Measurements from ENCODE around the gene KANSL1.
"Not testable (repeated sequence)": the region's sequence is repeated elsewhere in the genome, so short reads cannot be mapped to it uniquely, and the experiment has no call there.

KANSL1 gene

DNA sequence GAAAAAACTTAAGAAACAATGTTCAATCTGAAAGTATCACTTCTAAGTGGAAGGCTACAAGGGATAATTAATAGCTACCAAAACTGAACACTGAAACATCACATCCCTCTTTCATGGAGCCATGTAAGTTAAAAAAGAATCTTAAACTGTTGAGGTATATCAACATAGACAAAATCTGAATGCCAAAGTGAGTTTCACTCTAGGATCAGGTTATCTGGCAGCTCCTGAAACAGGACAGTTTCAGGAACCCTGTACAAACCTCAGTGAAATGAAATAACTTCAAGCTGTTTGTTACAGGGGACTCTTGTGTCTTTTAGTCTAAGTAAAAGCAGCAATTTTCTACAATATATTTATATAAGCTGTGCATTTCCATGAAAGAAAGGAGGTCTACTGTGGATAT, 73.2 kb downstream of the KANSL1 start:
- no peak for FAIRE-seq
- no peak for DNase-seq (ENCODE audit: extremely low spot score, insufficient read length, low read depth)

GRCh38 chr17:46118964-46119363, 74.3 kb downstream of the KANSL1 start:
- no peak for DNase-seq (ENCODE audit: extremely low spot score, insufficient read length, low read depth)
- FAIRE-seq = no peak

DNA sequence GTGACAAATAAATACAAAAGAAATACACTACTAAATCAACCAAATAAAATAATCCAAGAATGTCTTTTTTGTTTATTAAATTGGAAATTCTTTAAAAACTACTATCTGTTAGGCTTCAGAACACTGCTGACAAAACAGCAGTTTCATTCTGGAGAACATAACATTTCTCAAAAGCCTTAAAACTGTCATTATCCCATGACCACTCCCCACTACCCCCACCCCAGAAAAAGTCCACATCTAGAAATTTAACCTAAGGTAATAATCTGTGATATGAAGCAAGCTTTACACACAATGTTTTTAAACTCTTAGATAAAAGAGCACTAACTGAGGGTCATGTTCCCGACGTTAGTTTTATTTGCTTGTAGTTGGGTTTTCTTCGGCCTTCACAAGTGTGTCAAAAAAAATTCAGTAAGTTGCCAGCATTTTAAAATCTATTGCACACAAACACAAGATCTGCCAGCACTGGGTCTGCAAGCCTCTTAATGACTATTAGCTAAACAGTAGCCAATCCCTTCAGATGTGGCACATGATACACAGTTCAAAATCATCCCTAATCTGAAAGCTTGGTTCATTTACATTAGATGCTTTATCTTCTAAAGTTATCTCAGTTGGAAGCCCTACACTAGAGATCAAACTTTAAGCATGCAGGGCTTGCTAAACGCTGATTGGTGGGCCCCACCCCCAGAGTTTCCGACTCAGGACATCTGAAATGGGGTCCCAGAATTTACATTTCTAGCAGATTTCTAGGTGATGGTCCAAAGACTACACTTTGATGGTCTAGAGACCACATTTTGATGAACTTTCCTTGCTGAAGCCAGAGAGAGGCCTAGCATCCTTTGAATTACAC, 75.2 kb downstream of the KANSL1 start:
- FAIRE-seq = no peak
- DNase-seq (ENCODE audit: extremely low spot score, insufficient read length, low read depth) = no peak

DNA sequence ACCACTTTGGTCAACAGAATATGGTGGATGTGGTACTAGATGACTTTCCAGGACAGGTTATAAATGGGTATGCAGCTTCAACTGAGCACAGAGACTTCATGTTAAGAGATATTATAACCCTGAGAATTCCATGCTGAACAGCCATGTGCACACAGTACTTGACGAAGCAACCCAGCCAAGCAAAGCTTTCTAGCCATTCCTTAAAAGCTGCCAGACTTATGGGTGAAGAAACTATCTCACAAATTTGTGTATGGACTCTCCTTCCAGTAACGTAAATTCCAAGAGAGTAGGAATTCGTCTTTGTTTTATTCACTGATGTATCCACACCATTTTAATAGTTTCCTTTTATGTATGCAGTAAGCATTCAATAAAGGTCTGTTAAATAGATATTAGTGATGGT, 76.1 kb downstream of the KANSL1 start:
- DNase-seq (ENCODE audit: extremely low spot score, insufficient read length, low read depth) (no peak), FAIRE-seq (no peak)

DNA sequence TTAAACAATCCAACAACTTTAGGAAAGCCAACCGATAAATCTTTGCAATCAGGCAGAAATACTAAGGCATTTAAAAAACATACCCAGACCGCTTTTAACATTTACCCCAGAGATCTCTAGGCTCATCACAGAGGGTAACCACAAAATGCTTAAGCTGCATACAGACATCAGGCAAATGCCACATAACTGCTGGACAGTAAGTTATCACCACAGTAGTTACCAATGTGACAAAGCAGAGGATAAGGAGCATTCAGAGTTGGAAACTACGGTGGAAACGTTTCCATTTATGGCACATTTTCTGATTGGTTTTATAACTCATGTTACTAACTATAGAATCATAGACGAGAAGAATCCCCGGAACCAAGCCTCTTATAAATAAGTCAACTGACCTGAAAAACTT, 77.5 kb downstream of the KANSL1 start:
- FAIRE-seq (no peak), DNase-seq (ENCODE audit: extremely low spot score, insufficient read length, low read depth) (no peak)

DNA sequence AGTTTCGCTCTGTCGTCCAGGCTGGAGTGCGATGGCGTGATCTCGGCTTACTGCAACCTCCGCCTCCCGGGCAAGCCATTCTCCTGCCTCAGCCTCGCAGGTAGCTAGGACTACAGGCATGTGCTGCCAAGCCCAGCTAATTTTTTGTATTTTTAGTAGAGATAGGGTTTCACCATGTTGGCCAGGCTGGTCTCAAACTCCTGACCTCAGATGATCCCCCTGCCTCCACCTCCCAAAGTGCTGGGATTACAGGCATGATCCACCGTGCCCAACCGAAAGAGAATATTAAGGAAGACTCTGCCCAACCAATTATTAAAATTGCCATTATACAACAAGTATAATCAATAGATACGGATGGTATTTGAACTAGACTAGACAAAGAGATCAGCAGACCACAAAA, 82.0 kb downstream of the KANSL1 start:
- not testable (repeated sequence) for DNase-seq (ENCODE audit: extremely low spot score, insufficient read length, low read depth); FAIRE-seq

DNA sequence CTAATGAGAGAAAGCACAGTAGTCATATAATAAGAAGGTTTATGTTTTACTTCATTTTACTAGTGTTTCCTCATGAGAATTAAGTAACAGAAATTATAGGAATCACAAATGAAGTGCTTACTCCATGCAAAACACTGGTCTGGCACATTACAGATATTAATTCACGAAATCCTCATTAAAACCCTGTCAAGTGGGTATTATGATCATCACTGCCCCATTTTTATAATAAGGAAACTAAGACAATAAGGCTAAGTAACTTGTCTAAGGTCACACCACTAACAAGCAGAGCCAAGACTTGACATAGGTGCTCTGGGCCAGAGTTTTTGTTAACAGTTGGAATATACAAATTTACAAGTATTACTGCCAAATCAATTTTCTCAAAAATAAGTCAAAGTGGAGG, 83.0 kb downstream of the KANSL1 start:
- FAIRE-seq = no peak

GRCh38 chr17:46109603-46110189, 83.5 kb downstream of the KANSL1 start:
- DNase-seq (ENCODE audit: extremely low spot score, insufficient read length, low read depth) (no peak), FAIRE-seq (no peak)

More for the DNA sequence above, 83.0 kb downstream of the KANSL1 start:
- DNase-seq (ENCODE audit: extremely low spot score, insufficient read length, low read depth) = no peak

- DNase-seq (ENCODE audit: extremely low spot score, insufficient read length, low read depth) = no peak
- no peak for FAIRE-seq
These were observed 84.6 kb downstream of the KANSL1 start for GRCh38 chr17:46108550-46109110.

DNA sequence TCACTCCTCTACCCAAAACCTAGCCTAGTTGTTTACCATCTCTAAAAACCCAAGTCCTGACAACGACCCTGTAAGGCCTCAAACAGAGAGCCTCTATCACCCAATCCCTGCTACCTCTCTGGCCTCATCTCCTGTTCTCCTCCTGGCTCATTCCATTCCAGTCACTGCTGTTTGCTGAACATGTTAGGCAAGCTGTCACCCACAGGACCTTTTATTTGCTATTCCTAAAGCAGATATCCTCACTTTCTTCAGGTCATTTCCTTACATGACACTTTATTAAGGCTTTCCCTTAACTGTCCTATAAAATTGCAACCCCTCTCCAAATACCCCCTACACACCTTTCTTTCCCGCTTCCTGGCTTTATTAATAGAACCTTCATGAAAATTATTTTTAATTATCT, 85.1 kb downstream of the KANSL1 start:
- DNase-seq (ENCODE audit: extremely low spot score, insufficient read length, low read depth) = no peak
- no peak for FAIRE-seq

DNA sequence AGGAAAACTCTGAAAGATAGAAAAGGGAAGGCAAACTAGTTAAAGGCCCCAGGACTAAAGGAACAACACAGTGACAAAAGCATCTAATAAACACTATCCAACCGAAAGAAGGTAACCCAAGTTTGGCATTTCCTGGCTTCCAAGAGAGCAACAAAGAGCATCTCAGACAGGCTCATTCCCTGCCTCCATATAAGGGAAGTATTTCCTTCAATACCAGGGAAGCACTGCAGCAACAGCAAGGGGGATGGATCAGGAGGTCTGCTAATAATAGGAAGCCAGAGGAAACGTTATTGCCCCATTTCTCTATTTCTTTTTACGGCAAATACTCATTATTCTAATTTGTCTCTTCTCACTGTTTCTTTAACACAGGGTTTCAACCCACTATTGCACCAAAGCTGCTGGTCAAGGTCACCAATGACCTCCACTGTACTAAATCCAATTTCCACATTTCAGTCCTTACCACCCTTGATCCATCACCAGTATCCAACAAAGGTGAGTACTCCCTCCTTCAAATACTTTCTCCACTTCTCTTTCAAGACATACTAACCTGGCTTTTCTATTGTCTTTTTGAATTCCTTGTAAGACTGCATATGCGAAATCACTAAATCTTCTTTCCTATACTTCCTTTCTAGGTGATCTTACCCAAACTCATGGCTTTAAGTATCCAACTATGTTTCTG, 86.1 kb downstream of the KANSL1 start:
- no peak for DNase-seq (ENCODE audit: extremely low spot score, insufficient read length, low read depth)
- FAIRE-seq = no peak

- FAIRE-seq; DNase-seq (ENCODE audit: extremely low spot score, insufficient read length, low read depth): not testable (repeated sequence)
These were observed 90.4 kb downstream of the KANSL1 start for GRCh38 chr17:46102806-46103205.

- DNase-seq (ENCODE audit: extremely low spot score, insufficient read length, low read depth); FAIRE-seq: not testable (repeated sequence)
These were observed 91.2 kb downstream of the KANSL1 start for GRCh38 chr17:46101785-46102617.

DNA sequence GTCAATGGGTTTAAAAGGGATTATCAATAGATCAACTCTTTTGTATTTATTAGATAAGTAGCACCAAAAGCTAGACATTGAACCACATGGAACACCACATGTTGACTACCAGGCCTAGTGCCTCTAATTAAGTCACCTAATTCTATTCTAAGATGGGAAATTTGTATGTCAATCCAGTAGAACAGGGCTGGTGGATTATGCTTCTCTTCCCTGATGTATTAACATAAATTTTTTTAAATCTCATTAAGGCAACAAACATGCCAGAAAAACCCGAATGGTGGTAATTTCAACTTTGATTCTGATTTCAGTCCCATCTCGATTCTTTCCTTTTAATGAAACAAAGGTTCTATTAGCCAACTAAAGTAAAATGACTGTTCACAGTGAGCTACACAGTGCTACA, 92.6 kb downstream of the KANSL1 start:
- FAIRE-seq (no peak), DNase-seq (ENCODE audit: extremely low spot score, insufficient read length, low read depth) (no peak)

GRCh38 chr17:46099865-46100264, 93.4 kb downstream of the KANSL1 start:
- DNase-seq (ENCODE audit: extremely low spot score, insufficient read length, low read depth) (no peak), FAIRE-seq (no peak)

DNA sequence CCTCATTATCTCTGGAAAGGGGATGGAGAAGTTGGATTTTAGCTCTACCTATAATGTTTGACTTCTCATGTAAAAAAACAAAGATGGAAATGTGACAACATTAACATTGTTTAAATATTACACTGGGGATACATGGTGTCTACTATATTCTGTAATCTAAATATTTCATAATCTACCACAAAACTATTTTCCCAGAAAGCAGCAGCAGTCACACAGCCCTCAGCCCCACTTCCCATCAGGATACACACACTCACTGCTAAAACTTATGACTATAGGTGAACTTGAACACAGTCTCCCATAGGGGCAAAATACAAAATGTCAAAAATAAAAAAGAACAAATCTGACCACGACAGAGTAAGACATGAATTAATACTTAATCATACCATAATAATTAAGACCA, 95.7 kb downstream of the KANSL1 start:
- DNase-seq (ENCODE audit: extremely low spot score, insufficient read length, low read depth) (no peak), FAIRE-seq (no peak)

DNA sequence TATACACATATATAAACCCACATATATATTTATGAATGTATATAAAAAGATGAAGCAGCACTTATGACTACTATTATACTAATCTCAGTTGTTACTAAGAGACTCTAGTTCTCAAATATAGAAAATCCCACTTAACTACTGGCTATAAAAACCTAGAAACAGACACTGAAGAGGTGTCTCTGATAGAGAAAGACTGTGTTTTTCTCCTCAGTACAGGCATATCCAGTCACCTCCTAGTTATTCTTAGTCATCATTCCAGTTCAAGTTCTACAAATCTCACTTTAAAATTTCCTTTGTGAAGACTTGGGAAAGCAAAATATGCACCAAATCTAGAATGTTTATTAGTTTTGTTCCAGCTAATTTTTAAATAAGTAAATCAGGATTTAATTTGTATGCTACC, 100.2 kb downstream of the KANSL1 start:
- no peak for FAIRE-seq

DNA sequence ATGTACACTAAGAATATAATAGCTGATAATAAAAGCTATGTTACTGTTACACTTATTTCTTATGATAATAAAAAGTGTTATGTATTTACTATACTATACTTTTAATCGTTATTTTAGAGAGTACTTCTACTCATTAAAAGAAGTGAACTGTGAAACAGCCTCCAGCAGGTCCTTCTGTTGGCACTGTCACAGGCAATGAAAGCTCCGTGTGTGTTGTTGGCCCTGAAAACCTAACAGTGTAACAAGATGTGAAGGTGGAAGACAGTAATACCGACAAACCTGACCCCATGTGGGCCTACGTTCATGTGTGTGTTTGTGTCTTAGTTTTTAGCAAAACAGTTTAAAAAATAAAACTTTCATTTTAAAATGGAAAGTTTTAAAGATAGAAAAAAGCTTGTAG, 102.4 kb downstream of the KANSL1 start:
- no peak for DNase-seq (ENCODE audit: extremely low spot score, insufficient read length, low read depth)
- FAIRE-seq = no peak

More for the DNA sequence above, 100.2 kb downstream of the KANSL1 start:
- DNase-seq (ENCODE audit: extremely low spot score, insufficient read length, low read depth) = no peak

DNA sequence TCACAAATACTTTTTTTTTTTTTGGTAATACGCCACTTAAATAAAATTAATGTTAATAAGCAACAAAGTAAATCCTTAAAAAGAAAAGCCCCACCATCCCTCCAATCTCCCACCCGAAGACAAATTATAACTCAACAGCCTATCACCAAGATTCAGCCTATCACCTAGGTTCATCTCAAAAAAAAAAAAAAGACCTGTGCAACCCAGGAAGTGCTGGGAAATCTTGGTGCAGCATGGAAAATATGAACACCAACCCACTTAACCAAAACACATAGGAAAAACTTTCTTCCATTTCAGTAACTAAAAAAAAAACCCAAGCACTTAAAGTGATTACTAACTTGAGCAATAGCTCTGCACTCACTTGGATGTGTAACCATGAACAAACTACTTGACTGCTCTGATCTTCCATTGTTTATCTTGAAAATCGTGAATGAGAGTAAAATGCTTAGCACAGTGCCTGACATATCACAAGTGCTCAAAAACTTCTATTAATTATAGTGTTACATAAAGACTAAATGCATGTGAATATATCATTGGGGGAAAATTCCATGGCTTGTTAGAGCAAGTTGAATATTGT, 103.8 kb downstream of the KANSL1 start:
- FAIRE-seq = no peak
- no peak for DNase-seq (ENCODE audit: extremely low spot score, insufficient read length, low read depth)

DNA sequence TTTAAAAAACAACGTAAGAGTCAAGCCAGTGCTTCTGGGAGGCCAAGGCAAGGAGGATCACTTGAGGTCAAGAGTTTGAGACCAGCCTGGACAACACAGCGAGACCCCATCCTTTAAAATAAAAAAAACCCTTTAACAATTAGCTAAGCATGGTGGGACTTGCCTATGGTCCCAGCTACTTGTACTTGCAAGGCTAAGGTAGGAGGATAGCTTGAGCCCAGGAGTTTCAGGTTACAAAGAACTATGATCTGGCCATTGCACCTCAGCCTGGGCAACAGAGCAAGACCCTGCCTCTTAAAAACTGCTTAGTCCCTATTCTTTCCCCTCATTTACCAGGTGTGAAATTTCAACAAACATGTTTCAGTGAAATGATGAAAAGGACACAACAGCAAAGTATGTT, 104.6 kb downstream of the KANSL1 start:
- DNase-seq (ENCODE audit: extremely low spot score, insufficient read length, low read depth) (no peak), FAIRE-seq (no peak)

Data from GM18507 (cell line).